IMR-90 (cell line): ENCODE data around the gene CAMK2G. TPM values are rescaled to one million over a fixed set of nuclear protein-coding genes. Genes with fewer than 3 reads are reported as not detected.

Experiments used
- ATAC-seq: fragments of 200-7000 bp; cut with Tn5 transposase; 2 replicates; pipeline ENCODE4 v1.9.1; 2020; ENCODE audit warnings: low read depth, mild to moderate bottlenecking, moderate library complexity
- BruUV-seq: library from RNA; stranded (reverse); fragments of 400-500 nt; replicated peaks from 2 replicates; lab custom pipeline; 2021; lab: Mats Ljungman, UMichigan
- CTCF ChIA-PET: fragments of 300-600 bp; formaldehyde crosslinking; extraction: SDS; loops from one replicate; lab custom pipeline; 2021; ENCODE audit warnings: antibody characterized with exemption; lab: Yijun Ruan, JAX
- POLR2A ChIA-PET: fragments of 300-600 bp; sonication (Branson Sonifier 250); formaldehyde crosslinking; loops from one replicate; lab custom pipeline; 2022; ENCODE audit warnings: antibody characterized with exemption; ENCODE audit not compliant: unreplicated experiment; lab: Charles Lee
- DNase-seq: peaks from one replicate; pipeline ENCODE4 v3.0.0; 2013
- H2AFZ ChIP-seq: replicated peaks from 2 replicates; pipeline ENCODE3; 2013; ENCODE audit warnings: low read length, mild to moderate bottlenecking; ENCODE audit not compliant: poor library complexity
- H2AK5ac ChIP-seq: 2 replicates; pipeline ENCODE4 v1.6.1; 2013; ENCODE audit warnings: low read depth, low read length, inconsistent platforms
- H2AK9ac ChIP-seq: replicated peaks from 2 replicates; pipeline ENCODE3; 2013; ENCODE audit warnings: mild to moderate bottlenecking, low read depth, low read length, moderate library complexity; ENCODE audit not compliant: poor library complexity
- H2BK120ac ChIP-seq: 2 replicates; pipeline ENCODE4 v1.6.1; 2013; ENCODE audit warnings: low read depth, low read length, inconsistent platforms
- H2BK15ac ChIP-seq: 3 replicates; pipeline ENCODE4 v1.6.1; 2013; ENCODE audit warnings: low read depth, low read length, inconsistent platforms
- H2BK20ac ChIP-seq: 2 replicates; pipeline ENCODE4 v1.6.1; 2013; ENCODE audit warnings: low read depth, mild to moderate bottlenecking, inconsistent platforms, low read length, moderate library complexity
- H2BK5ac ChIP-seq: 2 replicates; pipeline ENCODE4 v1.6.1; 2013; ENCODE audit warnings: mild to moderate bottlenecking, low read depth, low read length, inconsistent platforms; ENCODE audit not compliant: poor library complexity, severe bottlenecking
- H3K14ac ChIP-seq: replicated peaks from 2 replicates; pipeline ENCODE4 v1.6.1; 2013; ENCODE audit warnings: low read depth, low read length, inconsistent platforms
- H3K18ac ChIP-seq: 2 replicates; pipeline ENCODE4 v1.6.1; 2013; ENCODE audit warnings: low read depth, low read length, control low read depth
- H3K23ac ChIP-seq: 2 replicates; pipeline ENCODE4 v1.6.1; 2013; ENCODE audit warnings: low read depth, low read length, inconsistent platforms
- H3K27ac ChIP-seq: 2 replicates; pipeline ENCODE4 v1.5.1; 2013; ENCODE audit warnings: mild to moderate bottlenecking, control low read depth, low read length; ENCODE audit not compliant: insufficient read depth
- H3K27me3 ChIP-seq: 2 replicates; pipeline ENCODE4 v1.6.1; 2013; ENCODE audit warnings: low read length; ENCODE audit not compliant: control insufficient read depth, insufficient read depth
- H3K36me3 ChIP-seq: 2 replicates; pipeline ENCODE4 v1.6.1; 2013; ENCODE audit warnings: low read length, mixed read lengths; ENCODE audit not compliant: control insufficient read depth, insufficient read depth
- H3K4ac ChIP-seq: 2 replicates; pipeline ENCODE4 v1.6.1; 2013; ENCODE audit warnings: low read depth, low read length, inconsistent platforms
- H3K4me1 ChIP-seq: 2 replicates; pipeline ENCODE4 v1.6.1; 2013; ENCODE audit warnings: low read length, mixed read lengths; ENCODE audit not compliant: control insufficient read depth, insufficient read depth
- H3K4me2 ChIP-seq: 2 replicates; pipeline ENCODE4 v1.6.1; 2013; ENCODE audit warnings: low read depth, mild to moderate bottlenecking, control low read depth, low read length, moderate library complexity
- H3K4me3 ChIP-seq: 2 replicates; pipeline ENCODE4 v1.5.1; 2013; ENCODE audit warnings: low read depth, mild to moderate bottlenecking, control low read depth, low read length, moderate library complexity; ENCODE audit not compliant: insufficient read depth
- H3K56ac ChIP-seq: 2 replicates; pipeline ENCODE4 v1.6.1; 2013; ENCODE audit warnings: low read length, inconsistent platforms; ENCODE audit not compliant: insufficient read depth; ENCODE audit errors: extremely low read depth
- H3K79me1 ChIP-seq, 2 experiments: 2 replicates each; pipeline ENCODE4 v1.6.1; 2013; ENCODE audit warnings: low read length in 2 of 2, inconsistent platforms in 1 of 2, low read depth in 1 of 2
- H3K9ac ChIP-seq: 2 replicates; pipeline ENCODE4 v1.6.1; 2013; ENCODE audit warnings: low read depth, low read length, control low read depth
- H3K9me1 ChIP-seq: 2 replicates; pipeline ENCODE4 v1.6.1; 2013; ENCODE audit warnings: low read length, inconsistent platforms; ENCODE audit not compliant: insufficient read depth
- H3K9me3 ChIP-seq: 2 replicates; pipeline ENCODE4 v1.6.1; 2013; ENCODE audit warnings: low read length; ENCODE audit not compliant: control insufficient read depth, insufficient read depth
- H4K20me1 ChIP-seq: 2 replicates; pipeline ENCODE4 v1.6.1; 2013; ENCODE audit warnings: low read length, inconsistent platforms; ENCODE audit not compliant: insufficient read depth
- H4K5ac ChIP-seq: 2 replicates; pipeline ENCODE4 v1.6.1; 2013; ENCODE audit warnings: mild to moderate bottlenecking, low read depth, low read length, control low read depth
- H4K8ac ChIP-seq, 2 experiments: 2 replicates each; pipeline ENCODE4 v1.6.1; 2013; ENCODE audit warnings: low read depth in 2 of 2, low read length in 2 of 2, control low read depth in 1 of 2, inconsistent platforms in 1 of 2
- H4K91ac ChIP-seq: 2 replicates; pipeline ENCODE4 v1.6.1; 2013; ENCODE audit warnings: low read depth, low read length, inconsistent platforms; ENCODE audit not compliant: insufficient read depth
- BHLHE40 ChIP-seq: fragments of 150-350 bp; IDR thresholded peaks from 2 replicates; pipeline ENCODE4 v1.6.1; 2016; ENCODE audit warnings: mild to moderate bottlenecking, low read depth, low read length
- CEBPB ChIP-seq: IDR thresholded peaks from 2 replicates; pipeline ENCODE4 v1.6.1; 2012; ENCODE audit warnings: low read depth, low read length, improper control_type of control experiment
- CHD1 ChIP-seq: IDR thresholded peaks from 2 replicates; pipeline ENCODE4 v1.6.1; 2012; ENCODE audit warnings: low read depth, low read length, improper control_type of control experiment
- CTCF ChIP-seq: conservative IDR thresholded peaks from 2 replicates; pipeline ENCODE4 v1.5.1; 2012; ENCODE audit warnings: mild to moderate bottlenecking, low read depth, low read length, improper control_type of control experiment
- ELK1 ChIP-seq: fragments of 150-350 bp; IDR thresholded peaks from 2 replicates; pipeline ENCODE4 v1.6.1; 2016; ENCODE audit warnings: low read depth, mild to moderate bottlenecking, low read length, moderate library complexity, borderline replicate concordance
- FOS ChIP-seq: fragments of 150-350 bp; IDR thresholded peaks from 2 replicates; pipeline ENCODE4 v1.6.1; 2016; ENCODE audit warnings: low read depth, low read length
- MAFK ChIP-seq: IDR thresholded peaks from 2 replicates; pipeline ENCODE4 v1.6.1; 2012; ENCODE audit warnings: low read depth, low read length, improper control_type of control experiment
- MAZ ChIP-seq: IDR thresholded peaks from 2 replicates; pipeline ENCODE4 v1.6.1; 2012; ENCODE audit warnings: low read depth, mild to moderate bottlenecking, low read length, improper control_type of control experiment, moderate library complexity, borderline replicate concordance
- MXI1 ChIP-seq: IDR thresholded peaks from 2 replicates; pipeline ENCODE4 v1.6.1; 2012; ENCODE audit warnings: low read depth, mild to moderate bottlenecking, low read length, moderate library complexity, borderline replicate concordance
- NFE2L2 ChIP-seq: fragments of 150-350 bp; IDR thresholded peaks from 2 replicates; pipeline ENCODE4 v1.6.1; 2016; ENCODE audit warnings: low read depth, mild to moderate bottlenecking, low read length
- POLR2A ChIP-seq: IDR thresholded peaks from 2 replicates; pipeline ENCODE4 v1.6.1; 2012; ENCODE audit warnings: mild to moderate bottlenecking, low read depth, low read length
- RAD21 ChIP-seq: IDR thresholded peaks from 2 replicates; pipeline ENCODE4 v1.6.1; 2012; ENCODE audit warnings: low read length, improper control_type of control experiment
- RCOR1 ChIP-seq: IDR thresholded peaks from 2 replicates; pipeline ENCODE4 v1.6.1; 2012; ENCODE audit warnings: mild to moderate bottlenecking, low read length, improper control_type of control experiment; ENCODE audit not compliant: insufficient replicate concordance
- RFX5 ChIP-seq: IDR thresholded peaks from 2 replicates; pipeline ENCODE4 v1.8.0; 2012; ENCODE audit warnings: low read depth, mild to moderate bottlenecking, low read length, moderate library complexity
- WGBS, 2 experiments: methylation state at CpG; one replicate each; pipeline versions ENCODE4 v1.1.5 to v1.1.7; 2013; ENCODE audit warnings: missing lambda C conversion rate in 2 of 2; ENCODE audit not compliant: insufficient read length in 1 of 2; ENCODE audit errors: extremely low coverage in 2 of 2; 5-methylcytosine and 5-hydroxymethylcytosine counted together
- dilution Hi-C: fragments of 300-500 bp; cut with HindIII; formaldehyde crosslinking; loops from one replicate; pipeline ENCODE4 v1.14.3; 2018; ENCODE audit warnings: low sequenced_read_pairs; ENCODE audit not compliant: unreplicated experiment
- in situ Hi-C: fragments of 300-500 bp; cut with MboI; formaldehyde crosslinking; loops from 3 replicates; pipeline ENCODE4 v1.14.3; 2019; ENCODE audit warnings: low sequenced_read_pairs, inconsistent platforms, mixed read lengths
- intact Hi-C: fragments of 100-400 bp; cut with micrococcal nuclease; formaldehyde crosslinking; loops from 2 replicates; pipeline ENCODE4 v1.10.0; 2022
- polyA plus RNA-seq, 3 experiments: library from polyadenylated mRNA; depleted of rRNA; stranded (reverse); fragments of >200 nt; gene quantifications; 2 replicates each; pipeline ENCODE4 v1.2.3, GENCODE V29; 2012; ENCODE audit warnings: low replicate concordance in 1 of 3
- total RNA-seq: library from RNA; depleted of rRNA; stranded (reverse); fragments of >200 nt; gene quantifications from 2 replicates; pipeline ENCODE4 v1.2.3, GENCODE V29; 2012

CAMK2G gene
- total and polyA plus RNA-seq, 2 of the 4 experiments (the other 2 are of a cell fraction), result 20.4 to 25.4 TPM

DNA sequence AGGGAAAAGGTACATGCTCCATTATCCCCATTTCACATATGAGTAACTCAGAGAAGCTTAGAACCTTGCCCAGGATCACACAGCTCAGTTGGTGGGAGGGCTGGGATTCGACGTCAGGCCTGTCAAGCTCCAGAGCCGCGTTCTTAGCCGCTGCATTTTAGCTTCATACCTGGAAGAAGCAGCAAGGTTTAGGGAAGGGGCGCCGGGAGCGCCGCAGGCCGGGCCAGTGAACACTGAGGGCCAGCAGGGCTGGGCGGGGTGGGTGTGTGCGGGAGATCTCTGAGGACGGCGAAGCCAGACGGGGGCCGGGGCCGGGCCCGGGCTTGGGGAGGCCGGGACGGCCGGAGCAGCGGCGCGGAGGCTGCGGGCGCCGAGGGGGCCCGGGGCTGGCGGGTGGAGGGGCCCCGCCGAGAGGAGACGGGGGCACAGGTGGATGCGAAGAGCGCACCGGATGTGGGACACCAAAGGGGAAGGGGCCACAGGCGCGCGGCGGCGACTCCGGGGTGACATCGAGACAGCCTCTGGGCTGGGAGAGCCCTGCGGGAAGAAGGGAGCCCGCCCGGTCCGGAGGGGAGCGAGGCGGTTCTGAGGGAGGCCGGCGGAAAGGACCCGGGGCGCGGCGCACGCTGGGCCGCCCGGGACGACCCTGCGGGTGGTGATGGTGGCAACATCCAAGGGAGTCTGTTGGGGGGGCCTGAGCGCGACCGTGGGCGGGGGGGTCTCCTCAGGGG lies 63.5 kb downstream of the CAMK2G start:
- peak overlapping the region; percentile 88 for H3K4me3 ChIP-seq
- 1% methylated on average over 34 of the region's 63 CpGs; no CpG with 5 or more reads in 1 of the 2 experiments for WGBS, 2 experiments
- H2AFZ ChIP-seq, result peak overlapping the region; percentile 92
- no peaks in the 10 kb centered on the region for H3K27me3 ChIP-seq
- in situ Hi-C loops, result no loop called here
- peak overlapping the region; percentile 96 for H3K4me2 ChIP-seq
- H3K79me1 ChIP-seq, result peaks cover 14 to 49% of the 10 kb centered on the region in 2 experiments
- peaks cover 20% of the 10 kb centered on the region for H3K9me1 ChIP-seq
- TF ChIP-seq MXI1 (no peak), FOS (no peak), RCOR1 (no peak), MAFK (no peak), CEBPB (no peak), POLR2A (no peak), NFE2L2 (no peak), BHLHE40 (no peak), RFX5 (no peak), CTCF (no peak), MAZ (no peak), RAD21 (no peak), ELK1 (no peak), CHD1 (no peak)
- ATAC-seq (peak; percentile 38), DNase-seq (no peak)
- ChIA-PET POLR2A (no interaction called here), CTCF (interaction anchor here (0.8 kb wide), 1 partner anchor 69 kb away, joined by 4 read pairs; no protein-coding TSS in a partner anchor)
- peak overlapping the region; percentile 79 for H3K4ac ChIP-seq
- peak overlapping the region; percentile 84 for H2AK9ac ChIP-seq
- dilution Hi-C loops, result no loop called here
- H2BK5ac ChIP-seq, result peak overlapping the region; percentile 81
- H2BK120ac ChIP-seq, result no peak overlapping the region
- peak overlapping the region; percentile 80 for H3K9ac ChIP-seq
- H4K91ac ChIP-seq, result no peak overlapping the region
- peaks cover 42% of the 10 kb centered on the region for H3K36me3 ChIP-seq
- BruUV-seq, result no TSS peak
- no peak overlapping the region for H3K56ac ChIP-seq
- no peaks in the 10 kb centered on the region for H3K9me3 ChIP-seq
- H4K8ac ChIP-seq, result peak overlapping the region in 1 of 2 experiments; percentile 63; a peak in 1 of 4 replicates
- intact Hi-C loops, result no loop called here
- H2AK5ac ChIP-seq, result no peak overlapping the region
- no peak overlapping the region for H2BK20ac ChIP-seq
- H3K23ac ChIP-seq, result peak overlapping the region; percentile 62; the same call in 1 of the 2 replicates
- peak overlapping the region; percentile 55; the same call in 1 of the 2 replicates for H3K14ac ChIP-seq
- H3K18ac ChIP-seq, result no peak overlapping the region
- H4K5ac ChIP-seq, result no peak overlapping the region
- 0 out of 2 replicates have a peak, but pooled peaks cover 4% of the 10 kb centered on the region for H3K4me1 ChIP-seq
- H3K27ac ChIP-seq, result peak overlapping the region; percentile 77
- H4K20me1 ChIP-seq, result no peaks in the 10 kb centered on the region
- H2BK15ac ChIP-seq, result no peak overlapping the region
